Ishikawa (cell line): ENCODE measurements around the gene TRABD2A.

ENCODE experiments used
- CEBPB ChIP-seq: IDR thresholded peaks from 2 replicates; pipeline ENCODE4 v1.6.1; 2012
- CREB1 ChIP-seq: IDR thresholded peaks from 2 replicates; pipeline ENCODE4 v1.6.1; 2012; ENCODE audit warnings: low read depth
- EGR1 ChIP-seq: IDR thresholded peaks from 2 replicates; pipeline ENCODE4 v1.6.1; 2012
- EP300 ChIP-seq: IDR thresholded peaks from 2 replicates; pipeline ENCODE4 v1.6.1; 2012; ENCODE audit warnings: borderline replicate concordance
- FOXM1 ChIP-seq: IDR thresholded peaks from 2 replicates; pipeline ENCODE4 v1.6.1; 2012; ENCODE audit warnings: low read depth, borderline replicate concordance
- NFIC ChIP-seq: IDR thresholded peaks from 2 replicates; pipeline ENCODE4 v1.6.1; 2012
- RAD21 ChIP-seq: IDR thresholded peaks from 2 replicates; pipeline ENCODE4 v1.6.1; 2012; ENCODE audit warnings: low read depth
- REST ChIP-seq: IDR thresholded peaks from 2 replicates; pipeline ENCODE4 v1.6.1; 2012; ENCODE audit warnings: low read depth, mild to moderate bottlenecking
- TAF1 ChIP-seq: IDR thresholded peaks from 2 replicates; pipeline ENCODE4 v1.6.1; 2012; ENCODE audit warnings: low read depth, mild to moderate bottlenecking
- TCF12 ChIP-seq: IDR thresholded peaks from 2 replicates; pipeline ENCODE4 v1.6.1; 2012; ENCODE audit warnings: low read depth
- TEAD4 ChIP-seq: IDR thresholded peaks from 2 replicates; pipeline ENCODE4 v1.6.1; 2012
- USF1 ChIP-seq: IDR thresholded peaks from 2 replicates; pipeline ENCODE4 v1.6.1; 2012
- YY1 ChIP-seq: IDR thresholded peaks from 2 replicates; pipeline ENCODE4 v1.6.1; 2012; ENCODE audit warnings: low read depth
- ZBTB7A ChIP-seq: IDR thresholded peaks from 2 replicates; pipeline ENCODE4 v1.6.1; 2012; ENCODE audit warnings: low read depth
- TF ChIP-seq, protein P1 (sequence below): IDR thresholded peaks from 2 replicates; pipeline ENCODE4 v1.6.1; 2012

Gene TRABD2A

DNA sequence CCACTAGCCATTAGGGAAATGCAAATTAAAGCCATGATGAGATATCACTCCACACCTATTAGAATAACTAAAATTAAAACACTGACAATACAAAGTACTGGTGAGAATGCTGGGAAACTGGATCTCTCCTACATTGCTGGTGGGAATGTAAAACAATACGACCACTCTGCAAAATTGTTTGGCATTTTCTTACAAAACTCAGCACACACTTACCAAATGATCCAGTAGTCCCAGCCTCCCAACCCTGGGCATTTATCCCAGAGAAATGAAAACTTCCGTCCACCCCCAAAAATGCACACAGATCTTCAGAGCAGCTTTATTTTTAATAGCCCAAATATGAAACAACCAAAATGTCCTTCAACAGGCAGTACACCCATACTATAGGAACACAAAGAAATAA lies 15.7 kb upstream of the TRABD2A start:
- TF ChIP-seq RAD21 (no peak), ZBTB7A (no peak), CEBPB (no peak), CREB1 (no peak), TAF1 (no peak), EP300 (no peak), NFIC (no peak), FOXM1 (no peak), REST (no peak), EGR1 (no peak), TCF12 (no peak), TEAD4 (no peak)
- TF ChIP-seq, protein P1, sequence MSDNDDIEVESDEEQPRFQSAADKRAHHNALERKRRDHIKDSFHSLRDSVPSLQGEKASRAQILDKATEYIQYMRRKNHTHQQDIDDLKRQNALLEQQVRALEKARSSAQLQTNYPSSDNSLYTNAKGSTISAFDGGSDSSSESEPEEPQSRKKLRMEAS = no peak

DNA sequence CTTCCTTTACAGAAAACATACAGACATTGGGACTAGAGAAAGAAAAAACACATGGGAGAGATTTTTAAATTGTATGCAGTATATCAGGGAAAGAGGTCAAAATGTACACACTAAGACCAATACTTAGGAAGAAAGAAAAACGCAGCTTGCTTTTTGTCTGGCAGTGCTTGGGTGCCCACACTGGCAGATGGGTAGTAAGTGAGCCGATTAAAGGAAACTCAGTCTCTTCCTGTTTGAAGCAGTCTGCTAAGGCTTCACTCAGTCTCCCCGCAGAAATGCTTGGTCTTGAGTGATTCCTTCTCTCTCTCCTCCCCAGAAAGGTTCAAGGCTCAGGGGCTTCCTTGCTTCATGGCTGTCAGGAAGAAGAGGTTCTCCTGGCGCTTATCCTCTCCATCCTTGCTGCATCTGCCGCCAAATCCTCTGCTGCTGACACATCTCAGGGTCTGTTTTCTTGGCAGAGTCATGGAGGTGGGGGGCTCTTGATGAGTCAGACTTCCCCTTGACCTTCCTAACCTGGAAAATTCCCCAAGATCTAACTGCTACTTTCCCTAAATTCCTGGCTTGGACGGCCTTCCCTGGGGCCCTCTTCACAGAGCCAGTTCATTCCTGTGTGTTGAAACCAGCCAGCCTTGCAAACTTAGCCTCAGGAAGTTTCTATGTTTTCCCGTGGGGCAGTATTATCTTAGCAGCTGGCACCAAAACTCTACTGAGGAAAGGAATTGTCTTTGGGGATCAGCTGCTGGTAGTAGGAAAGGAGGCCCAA lies 14.1 kb upstream of the TRABD2A start:
- TF ChIP-seq NFIC (no peak), CREB1 (no peak), RAD21 (no peak), FOXM1 (no peak), TAF1 (no peak), EP300 (no peak), REST (no peak), ZBTB7A (no peak), USF1 (no peak), CEBPB (no peak), YY1 (no peak), EGR1 (no peak), TEAD4 (no peak), TCF12 (no peak)
- TF ChIP-seq, protein P1 = no peak

DNA sequence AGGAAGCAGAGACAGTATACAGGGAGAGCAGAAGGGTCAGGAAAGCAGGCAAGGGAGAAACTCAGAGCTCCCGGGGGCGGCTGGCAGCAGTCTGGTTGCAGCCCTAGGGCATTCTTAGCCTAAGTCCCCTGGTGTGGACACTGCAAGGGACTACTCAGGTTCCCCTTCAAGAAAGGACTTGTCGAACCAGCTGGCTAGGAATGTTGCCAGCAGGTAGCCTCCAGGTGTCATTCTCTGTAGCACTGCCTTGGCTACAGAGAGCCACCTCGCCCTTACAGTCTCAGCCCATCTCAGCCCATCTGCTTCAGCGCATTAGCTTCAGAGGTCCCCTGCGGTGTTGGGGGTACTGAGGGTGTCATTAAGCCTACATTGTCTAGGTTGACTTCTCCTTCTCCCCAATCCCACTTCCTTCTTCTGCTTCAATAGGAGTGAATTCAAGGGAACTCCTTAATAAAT lies 13.3 kb upstream of the TRABD2A start:
- TF ChIP-seq TEAD4 (peak; percentile 81), EGR1 (no peak), EP300 (peak; percentile 59; the same call in 1 of the 2 replicates), TAF1 (no peak), NFIC (peak; percentile 68), TCF12 (peak; percentile 88), ZBTB7A (0 out of 2 replicates have a peak, but pooled peaks have one; percentile 32)
- TF ChIP-seq, protein P1 = no peak

- TF ChIP-seq EP300 (no peak), TAF1 (no peak), EGR1 (no peak), FOXM1 (no peak), USF1 (no peak), ZBTB7A (no peak), RAD21 (no peak), REST (no peak), CREB1 (no peak), YY1 (no peak), NFIC (no peak), TEAD4 (no peak), TCF12 (no peak), CEBPB (no peak)
- TF ChIP-seq, protein P1 = no peak
Measured at GRCh38 chr2:84891355-84892010, 10.6 kb upstream of the TRABD2A start.
